Ishikawa (cell line): ENCODE results near the gene NF2.

ENCODE experiments used
- RAD21 ChIP-seq: IDR thresholded peaks from 2 replicates; pipeline ENCODE4 v1.6.1; 2012; ENCODE audit warnings: low read depth
- YY1 ChIP-seq: IDR thresholded peaks from 2 replicates; pipeline ENCODE4 v1.6.1; 2012; ENCODE audit warnings: low read depth

DNA sequence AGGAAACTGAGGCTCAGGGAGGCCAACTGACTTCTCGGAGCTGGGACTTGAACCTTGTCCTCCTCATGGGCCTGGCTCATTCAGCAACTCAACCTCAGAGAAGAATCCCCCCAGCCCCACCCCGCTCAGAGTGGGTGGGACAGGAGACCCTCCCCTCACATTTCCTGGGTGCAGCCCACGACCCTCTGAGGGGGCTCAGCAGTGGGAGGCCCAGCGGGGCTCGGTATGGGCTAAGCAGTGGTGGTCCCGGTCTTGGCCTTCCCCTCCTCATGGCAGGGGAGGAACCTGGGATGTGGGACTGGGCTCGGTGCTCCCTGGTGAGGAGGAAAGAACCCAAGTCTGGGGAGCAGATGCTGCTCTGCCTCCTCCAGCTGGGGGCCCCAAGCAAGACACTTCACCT lies 102.2 kb downstream of the NF2 start:
- TF ChIP-seq RAD21 (no peak), YY1 (no peak)
